Measurements from ENCODE around the gene IL32. TPM values are rescaled to one million over a fixed set of nuclear protein-coding genes. Genes with fewer than 3 reads are reported as not detected.
A peak's percentile ranks its signal among the peaks of the same experiment; 100 is the strongest.

The IL32 gene
- total RNA-seq, 1 donor from 2014 or later: 1.4 TPM

- H3K36me3 Mint-ChIP-seq: peaks cover 3% of the 10 kb centered on the region
- peaks cover 90% of the 10 kb centered on the region for H3K27me3 ChIP-seq
- H3K4me1 Mint-ChIP-seq: peaks cover 7% of the 10 kb centered on the region
- peak overlapping the region; percentile 91 for H3K4me2 ChIP-seq
- H4K20me1 ChIP-seq (ENCODE audit: low read depth): peaks cover 13% of the 10 kb centered on the region
- H3F3A ChIP-seq (ENCODE audit: low read depth): peaks cover 30% of the 10 kb centered on the region
- H3K9me3 Mint-ChIP-seq: no peaks in the 10 kb centered on the region
- no peak overlapping the region for H3K27ac ChIP-seq
- peak overlapping the region; percentile 58 for H3K4me3 ChIP-seq
- H2AFZ ChIP-seq (replicated peaks): no peak overlapping the region
- H3K79me2 ChIP-seq (ENCODE audit: low read depth): no peaks in the 10 kb centered on the region
- no peaks in the 10 kb centered on the region for H3K36me3 ChIP-seq
- DNase-seq (ENCODE audit: low spot score): no peak
- peak overlapping the region; percentile 76 for H3K4me3 Mint-ChIP-seq
- no peak overlapping the region for H3K27ac Mint-ChIP-seq
- no peaks in the 10 kb centered on the region for H3K9me3 ChIP-seq (ENCODE audit: low read depth)
- peaks cover 47% of the 10 kb centered on the region for H3K27me3 Mint-ChIP-seq (ENCODE audit: insufficient read depth, low read depth)
- TF ChIP-seq CTCF (IDR thresholded peaks at IDR 0.05) (no peak), EZH2phosphoT487 (IDR thresholded peaks at IDR 0.05) (no peak), EZH2 (IDR thresholded peaks at IDR 0.05) (no peak)
- no peak overlapping the region for H3K9ac ChIP-seq
- H3K4me1 ChIP-seq: no peaks in the 10 kb centered on the region
Observed at GRCh38 chr16:3047387-3047720, 18.1 kb upstream of the IL32 start.

GRCh38 chr16:3049921-3050481 lies 15.4 kb upstream of the IL32 start:
- TF ChIP-seq EZH2phosphoT487 (IDR thresholded peaks at IDR 0.05): no peak
- TF ChIP-seq EZH2 (IDR thresholded peaks at IDR 0.05): no peak
- no peak for TF ChIP-seq CTCF (IDR thresholded peaks at IDR 0.05)
- H3K79me2 ChIP-seq (ENCODE audit: low read depth): no peaks in the 10 kb centered on the region
- H3K4me1 ChIP-seq: no peaks in the 10 kb centered on the region
- H3K4me1 Mint-ChIP-seq: peaks cover 5% of the 10 kb centered on the region
- no peaks in the 10 kb centered on the region for H3K36me3 ChIP-seq
- H3K9ac ChIP-seq: no peak overlapping the region
- H3K4me2 ChIP-seq: no peak overlapping the region
- peaks cover 20% of the 10 kb centered on the region for H3F3A ChIP-seq (ENCODE audit: low read depth)
- no peak overlapping the region for H3K4me3 Mint-ChIP-seq
- H4K20me1 ChIP-seq (ENCODE audit: low read depth): peaks cover 13% of the 10 kb centered on the region
- H3K9me3 ChIP-seq (ENCODE audit: low read depth): no peaks in the 10 kb centered on the region
- H3K36me3 Mint-ChIP-seq: peaks cover 3% of the 10 kb centered on the region
- no peak for DNase-seq (ENCODE audit: low spot score)
- no peak overlapping the region for H3K27ac ChIP-seq
- peaks cover 34% of the 10 kb centered on the region for H3K27me3 Mint-ChIP-seq (ENCODE audit: insufficient read depth, low read depth)
- H3K27me3 ChIP-seq: peaks cover 63% of the 10 kb centered on the region
- no peak overlapping the region for H3K27ac Mint-ChIP-seq
- H3K9me3 Mint-ChIP-seq: no peaks in the 10 kb centered on the region
- H2AFZ ChIP-seq (replicated peaks): no peak overlapping the region
- H3K4me3 ChIP-seq: no peak overlapping the region

GRCh38 chr16:3050487-3050886 lies 15.0 kb upstream of the IL32 start:
- H3K27me3 ChIP-seq: peaks cover 58% of the 10 kb centered on the region
- Mint-ChIP-seq H3K4me3 (no peak overlapping the region), H3K36me3 (peaks cover 5% of the 10 kb centered on the region), H3K4me1 (peaks cover 5% of the 10 kb centered on the region), H3K27me3 (ENCODE audit: insufficient read depth, low read depth) (peaks cover 29% of the 10 kb centered on the region), H3K27ac (no peak overlapping the region), H3K9me3 (no peaks in the 10 kb centered on the region)
- H3K79me2 ChIP-seq (ENCODE audit: low read depth): no peaks in the 10 kb centered on the region
- no peaks in the 10 kb centered on the region for H3K9me3 ChIP-seq (ENCODE audit: low read depth)
- H3F3A ChIP-seq (ENCODE audit: low read depth): peaks cover 15% of the 10 kb centered on the region
- no peaks in the 10 kb centered on the region for H3K4me1 ChIP-seq
- H3K27ac ChIP-seq: no peak overlapping the region
- H3K36me3 ChIP-seq: no peaks in the 10 kb centered on the region
- H3K4me2 ChIP-seq: no peak overlapping the region
- peaks cover 13% of the 10 kb centered on the region for H4K20me1 ChIP-seq (ENCODE audit: low read depth)
- H2AFZ ChIP-seq (replicated peaks): no peak overlapping the region
- H3K4me3 ChIP-seq: no peak overlapping the region
- TF ChIP-seq CTCF (IDR thresholded peaks at IDR 0.05): no peak
- no peak for TF ChIP-seq EZH2 (IDR thresholded peaks at IDR 0.05)
- TF ChIP-seq EZH2phosphoT487 (IDR thresholded peaks at IDR 0.05): no peak
- DNase-seq (ENCODE audit: low spot score): no peak
- H3K9ac ChIP-seq: no peak overlapping the region

Data from neural progenitor cell (in vitro differentiated cells).